GM12878 (cell line): ENCODE data around the gene SYTL2. TPM values are rescaled to one million over a fixed set of nuclear protein-coding genes. Genes with fewer than 3 reads are reported as not detected.

ENCODE experiments used
- ATAC-seq: fragments of 200-7000 bp; cut with Tn5 transposase; 3 replicates; pipeline ENCODE4 v1.9.1; 2020; ENCODE audit warnings: mild to moderate bottlenecking, moderate library complexity
- BruUV-seq: library from RNA; stranded (reverse); fragments of 400-500 nt; replicated peaks from 2 replicates; lab custom pipeline; 2021; lab: Mats Ljungman, UMichigan
- CTCF ChIA-PET: fragments of 300-600 bp; sonication (Branson Sonifier 250); formaldehyde crosslinking; extraction: SDS; loops from one replicate; lab custom pipeline; 2021; ENCODE audit warnings: inconsistent platforms; lab: Yijun Ruan, JAX
- POLR2A ChIA-PET: fragments of 350-600 bp; formaldehyde crosslinking; extraction: SDS; loops from one replicate; lab custom pipeline; 2021; ENCODE audit warnings: inconsistent platforms; lab: Charles Lee
- RAD21 ChIA-PET: fragments of 300-600 bp; sonication (Branson Sonifier 250); formaldehyde crosslinking; loops from one replicate; lab custom pipeline; 2023; ENCODE audit warnings: antibody characterized with exemption; ENCODE audit not compliant: unreplicated experiment; lab: Charles Lee
- SMC1A ChIA-PET: fragments of 300-600 bp; sonication (Branson Sonifier 250); formaldehyde crosslinking; loops from one replicate; lab custom pipeline; 2023; ENCODE audit not compliant: unreplicated experiment, uncharacterized antibody; lab: Charles Lee
- DNase-seq: peaks from one replicate; pipeline ENCODE4 v3.0.0-alpha.2; 2011; ENCODE audit warnings: low read depth, low spot score
- FAIRE-seq: peaks from 3 replicates; lab custom pipeline; 2011; peaks lifted over from hg19 to GRCh38; lab: Jason Lieb, UNC
- H2AFZ ChIP-seq: 2 replicates; pipeline ENCODE4 v1.6.0; 2011; ENCODE audit warnings: low read depth, low read length, control low read depth; ENCODE audit not compliant: control insufficient read depth
- H3K27ac ChIP-seq: 2 replicates; pipeline ENCODE4 v1.5.1; 2011; ENCODE audit warnings: control low read depth; ENCODE audit not compliant: control insufficient read depth, insufficient read depth
- H3K27me3 ChIP-seq, 2 experiments: replicated peaks in 1 of 2; 2 replicates each; pipeline versions ENCODE4 v1.6.0 to v1.6.1; 2011; ENCODE audit warnings: low read length in 1 of 2; ENCODE audit not compliant: control insufficient read depth in 2 of 2, insufficient read depth in 2 of 2
- H3K36me3 ChIP-seq, 2 experiments: 2 replicates each; pipeline ENCODE4 v1.5.1; 2011; ENCODE audit warnings: low read length in 1 of 2; ENCODE audit not compliant: control insufficient read depth in 2 of 2, insufficient read depth in 2 of 2
- H3K4me1 ChIP-seq: 2 replicates; pipeline ENCODE4 v1.6.1; 2011; ENCODE audit warnings: mild to moderate bottlenecking, low read length, moderate library complexity, mixed read lengths; ENCODE audit not compliant: control insufficient read depth, insufficient read depth
- H3K4me2 ChIP-seq: 2 replicates; pipeline ENCODE4 v1.6.0; 2011; ENCODE audit warnings: control low read depth; ENCODE audit not compliant: control insufficient read depth, insufficient read depth
- H3K4me3 ChIP-seq: fragments of 200-600 bp; sonication (generic); 2 replicates; pipeline ENCODE4 v1.5.1; 2016
- H3K79me2 ChIP-seq: 2 replicates; pipeline ENCODE4 v1.6.0; 2011; ENCODE audit warnings: low read length; ENCODE audit not compliant: control insufficient read depth, insufficient read depth
- H3K9ac ChIP-seq: 2 replicates; pipeline ENCODE4 v1.8.0; 2011; ENCODE audit warnings: low read length, control low read depth, mixed read lengths; ENCODE audit not compliant: control insufficient read depth, insufficient read depth
- H3K9me3 ChIP-seq: replicated peaks from 3 replicates; pipeline ENCODE4 v1.5.1; 2011; ENCODE audit warnings: mild to moderate bottlenecking, low read length; ENCODE audit not compliant: control insufficient read depth, insufficient read depth
- H4K20me1 ChIP-seq: 2 replicates; pipeline ENCODE4 v1.6.0; 2011; ENCODE audit not compliant: control insufficient read depth, insufficient read depth
- ASH2L ChIP-seq: fragments of 300-600, 200-600 bp; sonication (generic); IDR thresholded peaks from 2 replicates; pipeline ENCODE4 v1.6.1; 2017; ENCODE audit warnings: low read depth, mild to moderate bottlenecking, borderline replicate concordance
- BCL11A ChIP-seq: IDR thresholded peaks from 2 replicates; pipeline ENCODE4 v1.6.1; 2011; ENCODE audit warnings: low read depth, low read length
- CBFB ChIP-seq: IDR thresholded peaks from 2 replicates; pipeline ENCODE4 v1.6.1; 2016; ENCODE audit warnings: antibody characterized with exemption, low read depth
- CBX3 ChIP-seq: fragments of 200-600 bp; sonication (generic); IDR thresholded peaks from 2 replicates; pipeline ENCODE4 v1.6.1; 2016; ENCODE audit warnings: low read depth, borderline replicate concordance
- CHD4 ChIP-seq: fragments of 200-600 bp; sonication (generic); IDR thresholded peaks from 2 replicates; pipeline ENCODE4 v1.6.1; 2016; ENCODE audit warnings: mild to moderate bottlenecking
- E2F4 ChIP-seq: IDR thresholded peaks from 2 replicates; pipeline ENCODE4 v1.6.1; 2012; ENCODE audit warnings: low read depth, low read length, improper control_type of control experiment
- ETV6 ChIP-seq, 2 experiments: fragments of 450-650 bp in 1 of 2; IDR thresholded peaks in 1 of 2; conservative IDR thresholded peaks in 1 of 2; 2 replicates each; pipeline ENCODE4 v1.6.1; 2014; ENCODE audit warnings: antibody characterized with exemption in 1 of 2, borderline replicate concordance in 1 of 2, low read depth in 1 of 2, mild to moderate bottlenecking in 1 of 2, moderate library complexity in 1 of 2
- FOXM1 ChIP-seq: IDR thresholded peaks from 2 replicates; pipeline ENCODE4 v1.6.1; 2012; ENCODE audit warnings: low read depth, mild to moderate bottlenecking, inconsistent platforms, low read length, moderate library complexity
- JUND ChIP-seq: IDR thresholded peaks from 2 replicates; pipeline ENCODE4 v1.6.1; 2012; ENCODE audit warnings: low read depth, mild to moderate bottlenecking, low read length, improper control_type of control experiment, moderate library complexity
- LARP7 ChIP-seq: fragments of 450-650 bp; IDR thresholded peaks from 2 replicates; pipeline ENCODE4 v1.6.1; 2017; ENCODE audit warnings: mild to moderate bottlenecking
- NFXL1 ChIP-seq: fragments of 450-650 bp; IDR thresholded peaks from 2 replicates; pipeline ENCODE4 v1.6.1; 2017; ENCODE audit warnings: antibody characterized with exemption, mild to moderate bottlenecking, borderline replicate concordance
- NFYA ChIP-seq: IDR thresholded peaks from 2 replicates; pipeline ENCODE4 v1.6.1; 2011; ENCODE audit warnings: low read depth, mild to moderate bottlenecking, low read length, improper control_type of control experiment, borderline replicate concordance
- PML ChIP-seq: IDR thresholded peaks from 2 replicates; pipeline ENCODE4 v1.6.1; 2012; ENCODE audit warnings: low read length, inconsistent platforms
- RBBP5 ChIP-seq: fragments of 200-600 bp; sonication (generic); conservative IDR thresholded peaks from 2 replicates; pipeline ENCODE4 v1.6.1; 2016
- SMARCA5 ChIP-seq: fragments of 450-650 bp; IDR thresholded peaks from 2 replicates; pipeline ENCODE4 v1.6.1; 2017; ENCODE audit warnings: mild to moderate bottlenecking
- SRF ChIP-seq, 2 experiments: IDR thresholded peaks; 2 replicates each; pipeline ENCODE4 v1.6.1; 2011; ENCODE audit warnings: low read depth in 2 of 2, low read length in 2 of 2, mild to moderate bottlenecking in 1 of 2, moderate library complexity in 1 of 2
- ZNF622 ChIP-seq: fragments of 450-650 bp; IDR thresholded peaks from 2 replicates; pipeline ENCODE4 v1.6.1; 2017; ENCODE audit warnings: mild to moderate bottlenecking, inconsistent platforms
- WGBS: methylation state at CpG from one replicate; pipeline ENCODE4 v1.1.6; 2016; ENCODE audit warnings: low lambda C conversion rate; ENCODE audit not compliant: insufficient replicate concordance, insufficient coverage; ENCODE audit errors: missing lambda C conversion rate; 5-methylcytosine and 5-hydroxymethylcytosine counted together
- in situ Hi-C: fragments of 300-500 bp; cut with MboI; formaldehyde crosslinking; loops from 9 replicates; pipeline ENCODE4 v1.14.3; 2018; ENCODE audit warnings: mixed read lengths
- intact Hi-C: fragments of 100-400 bp; cut with micrococcal nuclease; formaldehyde crosslinking; loops from one replicate; pipeline ENCODE4 v1.14.2; 2022; ENCODE audit not compliant: unreplicated experiment
- polyA plus RNA-seq, 11 experiments: library from polyadenylated mRNA; depleted of rRNA in 4 of 11; unstranded in 6 of 11; stranded (reverse) in 5 of 11; fragments of >200 nt; fragmentation: Nextera tagmentation in 4 of 11; fragmentation: Illumina TruSeq in 1 of 11; extraction: Ambion mirVana in 4 of 11; extraction: Trizol in 1 of 11; gene quantifications; 1 replicate in 1 of 11; 2 replicates in 10 of 11; pipeline versions ENCODE4 v1.2.1 to v1.2.3, GENCODE V29; 2011 to 2016; ENCODE audit warnings: inconsistent platforms in 2 of 11, missing spikeins in 2 of 11, low read depth in 1 of 11
- total RNA-seq, 4 experiments: library from RNA; depleted of rRNA in 3 of 4; stranded (reverse); fragments of >200 nt in 3 of 4; fragmentation: Illumina TruSeq in 1 of 4; extraction: Trizol in 1 of 4; gene quantifications; 2 replicates each; pipeline versions ENCODE4 v1.2.1 to v1.2.3, GENCODE V29; 2013 to 2021

Gene SYTL2
- total and polyA plus RNA-seq, 10 of the 15 experiments (the other 5 are each of a cell fraction or from before 2014, with no cell fraction given): 0.02 to 1.4 (median 0.31) TPM; not detected in 2

DNA sequence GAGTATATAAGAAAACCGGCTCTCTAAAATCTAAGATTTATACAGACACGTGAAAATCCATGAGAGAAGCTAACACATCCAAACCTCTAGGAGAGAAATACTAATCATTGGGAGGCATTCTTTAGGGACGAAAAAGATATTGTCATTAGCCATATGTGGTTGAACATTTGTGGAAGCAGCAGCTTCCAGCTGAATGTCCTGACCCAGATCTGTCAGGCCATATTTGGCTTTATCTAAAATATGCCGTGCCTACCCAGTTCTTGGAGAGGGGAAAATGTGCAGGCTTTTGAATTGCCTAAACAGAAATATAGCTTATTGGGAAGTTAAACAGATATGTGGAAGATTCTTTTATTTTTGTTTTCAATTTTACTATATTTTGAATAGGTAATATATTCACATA, 131.4 kb downstream of the SYTL2 start:
- no peak overlapping the region for H3K27ac ChIP-seq
- no peak for ATAC-seq
- ChIA-PET SMC1A (interaction anchor here (0.6 to 1.9 kb wide), 5 partner anchors 10 to 53 kb away, joined by 3 to 5 read pairs (median 4); no protein-coding TSS in a partner anchor), POLR2A (interaction anchor here (0.6 to 1.7 kb wide), 2 partner anchors 54 to 245 kb away, joined by 3 to 4 read pairs; no protein-coding TSS in a partner anchor), RAD21 (no interaction called here), CTCF (interaction anchor here (0.9 to 3.4 kb wide), 6 partner anchors 10 to 85 kb away, joined by 3 to 8 read pairs (median 4); partner anchors contain the start of gene CREBZF)
- no TSS peak for BruUV-seq
- DNase-seq: no peak
- H3K9me3 ChIP-seq: no peaks in the 10 kb centered on the region; the same call in 2 of the 3 replicates
- no peaks in the 10 kb centered on the region for H4K20me1 ChIP-seq
- H2AFZ ChIP-seq: no peak overlapping the region
- no peak overlapping the region for H3K4me2 ChIP-seq
- no peaks in the 10 kb centered on the region for H3K79me2 ChIP-seq
- H3K27me3 ChIP-seq: 0 out of 4 replicates have a peak, but pooled peaks cover 0 to 5% of the 10 kb centered on the region in 2 experiments
- 93% methylated on average over 4 of the region's 4 CpGs for WGBS
- peaks cover 5% of the 10 kb centered on the region; the same call in 1 of the 2 replicates for H3K4me1 ChIP-seq
- no peaks in the 10 kb centered on the region for H3K36me3 ChIP-seq
- intact Hi-C loops (no loop called here), in situ Hi-C loops (no loop called here)
- no peak overlapping the region for H3K4me3 ChIP-seq
- FAIRE-seq: no peak
- TF ChIP-seq RBBP5 (no peak), CBX3 (no peak), E2F4 (no peak), SMARCA5 (no peak), FOXM1 (no peak), PML (no peak), NFXL1 (no peak), LARP7 (no peak), ZNF622 (no peak), SRF (IDR thresholded peaks at IDR 0.05; ENCODE audit: low read depth in 2 of 2, low read length in 2 of 2) (no peak), CBFB (no peak), ASH2L (no peak), BCL11A (no peak), CHD4 (no peak), NFYA (no peak), JUND (no peak), ETV6 (conservative IDR thresholded peaks at IDR 0.05 in 1 of 2, IDR thresholded peaks at IDR 0.05 in 1 of 2; ENCODE audit: borderline replicate concordance in 1 of 2, low read depth in 1 of 2) (no peak)
- no peak overlapping the region for H3K9ac ChIP-seq
